Colonic mucosa (tissue), 4 donors: Measurements from ENCODE around the gene AGBL4. TPM values are rescaled to one million over a fixed set of nuclear protein-coding genes. Genes with fewer than 3 reads are reported as not detected.

Experiments
- DNase-seq: peaks from one replicate; pipeline ENCODE4 v3.0.0-alpha.2; 2020
- H3K27ac ChIP-seq: fragments of 200-600 bp; one replicate; pipeline ENCODE4 v1.8.0; 2021
- H3K27me3 ChIP-seq: fragments of 200-600 bp; one replicate; pipeline ENCODE4 v1.8.0; 2021
- H3K36me3 ChIP-seq: fragments of 200-600 bp; one replicate; pipeline ENCODE4 v1.8.0; 2021
- H3K4me1 ChIP-seq: fragments of 200-600 bp; one replicate; pipeline ENCODE4 v1.8.0; 2021; ENCODE audit warnings: mild to moderate bottlenecking
- H3K4me3 ChIP-seq: fragments of 200-600 bp; one replicate; pipeline ENCODE4 v1.8.0; 2021
- H3K9ac ChIP-seq, 2 donors: one replicate each; pipeline ENCODE4 v1.7.0; 2013; ENCODE audit warnings: control low read depth in 2 of 2, low read depth in 2 of 2, low read length in 2 of 2
- H3K9me3 ChIP-seq: fragments of 200-600 bp; one replicate; pipeline ENCODE4 v1.8.0; 2021
- CTCF ChIP-seq: fragments of 200-600 bp; IDR thresholded peaks from one replicate; pipeline ENCODE4 v1.8.0; 2022; ENCODE audit warnings: antibody characterized with exemption, mild to moderate bottlenecking
- intact Hi-C: fragments of 100-400 bp; cut with DNase I; formaldehyde crosslinking; loops from one replicate; pipeline ENCODE4 v1.14.1; 2022
- total RNA-seq, 2 donors: library from RNA; stranded (reverse); fragmentation: NEBNext Ultra II Directional in 1 of 2; extraction: Animal tissue kit (Norgen Biotek cat#: 25700) in 1 of 2; gene quantifications; one replicate each; pipeline ENCODE4 v1.2.1, GENCODE V29; 2021
- donor health status: healthy.
- donor health status: DM: no; HTN: no; CAD: no.
- donor health status: DM: no; HTN: no; CAD: no.

AGBL4 gene
- total RNA-seq, 2 donors from 2014 or later: 0.24 to 0.30 TPM

- Histone ChIP-seq H3K9ac (no peak overlapping the region), H3K4me3 (no peak overlapping the region), H3K36me3 (no peaks in the 10 kb centered on the region), H3K9me3 (no peaks in the 10 kb centered on the region), H3K4me1 (no peaks in the 10 kb centered on the region), H3K27me3 (no peaks in the 10 kb centered on the region), H3K27ac (no peak overlapping the region)
- intact Hi-C loops: no loop called here
- TF ChIP-seq CTCF: no peak
- DNase-seq: no peak
Measured at GRCh38 chr1:48831120-48831978, 1192.4 kb downstream of the AGBL4 start.

- TF ChIP-seq CTCF: no peak
- H3K4me1 ChIP-seq: no peaks in the 10 kb centered on the region
- H3K9me3 ChIP-seq: no peaks in the 10 kb centered on the region
- no peaks in the 10 kb centered on the region for H3K27me3 ChIP-seq
- H3K9ac ChIP-seq: no peak overlapping the region
- H3K27ac ChIP-seq: no peak overlapping the region
- H3K4me3 ChIP-seq: no peak overlapping the region
- DNase-seq: no peak
- intact Hi-C loops: no loop called here
- H3K36me3 ChIP-seq: no peaks in the 10 kb centered on the region
Measured at GRCh38 chr1:48830715-48831114, 1193.0 kb downstream of the AGBL4 start.

- Histone ChIP-seq H3K27ac (no peak overlapping the region), H3K9me3 (no peaks in the 10 kb centered on the region), H3K27me3 (no peaks in the 10 kb centered on the region), H3K4me1 (no peaks in the 10 kb centered on the region), H3K9ac (no peak overlapping the region), H3K4me3 (no peak overlapping the region), H3K36me3 (no peaks in the 10 kb centered on the region)
- intact Hi-C loops: no loop called here
- no peak for TF ChIP-seq CTCF
- DNase-seq: no peak
Measured at GRCh38 chr1:48829446-48829845, 1194.3 kb downstream of the AGBL4 start.

GRCh38 chr1:48823168-48823567, 1200.6 kb downstream of the AGBL4 start:
- no peak overlapping the region for H3K27ac ChIP-seq

GRCh38 chr1:48820491-48820890, 1203.3 kb downstream of the AGBL4 start:
- Histone ChIP-seq H3K9me3 (no peaks in the 10 kb centered on the region), H3K36me3 (no peaks in the 10 kb centered on the region), H3K4me1 (no peaks in the 10 kb centered on the region), H3K27me3 (no peaks in the 10 kb centered on the region), H3K27ac (no peak overlapping the region), H3K4me3 (no peak overlapping the region), H3K9ac (no peak overlapping the region)
- no peak for DNase-seq
- no peak for TF ChIP-seq CTCF
- intact Hi-C loops: no loop called here

More at GRCh38 chr1:48823168-48823567, 1200.6 kb downstream of the AGBL4 start:
- Histone ChIP-seq H3K9me3 (no peaks in the 10 kb centered on the region), H3K36me3 (no peaks in the 10 kb centered on the region), H3K27me3 (no peaks in the 10 kb centered on the region), H3K4me1 (no peaks in the 10 kb centered on the region), H3K4me3 (no peak overlapping the region), H3K9ac (no peak overlapping the region)
- no peak for DNase-seq
- TF ChIP-seq CTCF: no peak
- intact Hi-C loops: no loop called here
